WTC11 (cell line): ENCODE data around the gene DFFB. TPM values are rescaled to one million over a fixed set of nuclear protein-coding genes. Genes with fewer than 3 reads are reported as not detected.

Experiments
- ATAC-seq: fragments of 200-7000 bp; cut with Tn5 transposase; 2 replicates; pipeline ENCODE4 v1.10.0; 2021; ENCODE audit warnings: mild to moderate bottlenecking, moderate library complexity
- CTCF ChIA-PET: fragments of 300-600 bp; sonication (Branson Sonifier 250); formaldehyde crosslinking; loops from one replicate; lab custom pipeline; 2021; ENCODE audit warnings: antibody characterized with exemption; lab: Charles Lee
- POLR2A ChIA-PET: fragments of 350-600 bp; sonication (Branson Sonifier 250); formaldehyde crosslinking; loops from one replicate; lab custom pipeline; 2021; ENCODE audit warnings: antibody characterized with exemption; lab: Charles Lee
- DNase-seq: peaks from one replicate; pipeline ENCODE4 v3.0.0; 2021; ENCODE audit warnings: low spot score
- H3K27ac Mint-ChIP-seq: 2 replicates; pipeline ENCODE4 v1.8.0; 2021; ENCODE audit warnings: mixed read lengths
- H3K27me3 Mint-ChIP-seq: 2 replicates; pipeline ENCODE4 v1.8.0; 2021; ENCODE audit warnings: low read depth, mild to moderate bottlenecking, moderate library complexity, mixed read lengths
- H3K36me3 Mint-ChIP-seq: 2 replicates; pipeline ENCODE4 v1.8.0; 2021; ENCODE audit warnings: mixed read lengths
- H3K4me1 Mint-ChIP-seq: 2 replicates; pipeline ENCODE4 v1.8.0; 2022; ENCODE audit warnings: mixed read lengths
- H3K4me3 Mint-ChIP-seq: 2 replicates; pipeline ENCODE4 v1.8.0; 2021; ENCODE audit warnings: mild to moderate bottlenecking, moderate library complexity, mixed read lengths
- H3K9me3 Mint-ChIP-seq: 2 replicates; pipeline ENCODE4 v1.8.0; 2021; ENCODE audit warnings: mixed read lengths
- AR ChIP-seq: fragments of 250-450 bp; sonication (Bioruptor Pico); IDR thresholded peaks from 2 replicates; pipeline ENCODE4 v1.9.0; 2021; ENCODE audit warnings: mild to moderate bottlenecking
- CBFB ChIP-seq: sonication (generic); formaldehyde crosslinking; IDR thresholded peaks from 2 replicates; pipeline ENCODE4 v1.8.1; 2022; ENCODE audit warnings: mild to moderate bottlenecking, low read depth, missing genetic modification reagents
- CREB1 ChIP-seq: sonication (generic); formaldehyde crosslinking; IDR thresholded peaks from 2 replicates; pipeline ENCODE4 v1.8.0; 2023; ENCODE audit warnings: mild to moderate bottlenecking, missing genetic modification reagents
- GTF2I ChIP-seq: fragments of 250-450 bp; sonication (Bioruptor Pico); conservative IDR thresholded peaks from 2 replicates; pipeline ENCODE4 v1.4.0; 2021; ENCODE audit warnings: mild to moderate bottlenecking
- HMGXB4 ChIP-seq: sonication (generic); formaldehyde crosslinking; IDR thresholded peaks from 2 replicates; pipeline ENCODE4 v1.8.1; 2023; ENCODE audit warnings: mild to moderate bottlenecking, moderate library complexity, missing genetic modification reagents
- IRF2 ChIP-seq: sonication (generic); formaldehyde crosslinking; IDR thresholded peaks from 2 replicates; pipeline ENCODE4 v1.8.0; 2022; ENCODE audit warnings: low read depth, missing genetic modification reagents, borderline replicate concordance
- KAT7 ChIP-seq: sonication (generic); formaldehyde crosslinking; IDR thresholded peaks from 2 replicates; pipeline ENCODE4 v1.8.1; 2023; ENCODE audit warnings: missing genetic modification reagents, mild to moderate bottlenecking, borderline replicate concordance
- MYBL2 ChIP-seq: sonication (generic); formaldehyde crosslinking; IDR thresholded peaks from 2 replicates; pipeline ENCODE4 v1.8.1; 2023; ENCODE audit warnings: mild to moderate bottlenecking, moderate library complexity, missing genetic modification reagents
- PRDM15 ChIP-seq: sonication (generic); formaldehyde crosslinking; IDR thresholded peaks from 2 replicates; pipeline ENCODE4 v1.8.0; 2022; ENCODE audit warnings: missing genetic modification reagents
- PREB ChIP-seq: sonication (generic); formaldehyde crosslinking; IDR thresholded peaks from 2 replicates; pipeline ENCODE4 v1.8.1; 2022; ENCODE audit warnings: mild to moderate bottlenecking, missing genetic modification reagents, moderate library complexity, borderline replicate concordance
- SMAD3 ChIP-seq: sonication (generic); formaldehyde crosslinking; IDR thresholded peaks from 2 replicates; pipeline ENCODE4 v1.8.0; 2022; ENCODE audit warnings: missing genetic modification reagents, mild to moderate bottlenecking, borderline replicate concordance
- ZNF121 ChIP-seq: sonication (generic); formaldehyde crosslinking; IDR thresholded peaks from 2 replicates; pipeline ENCODE4 v1.8.0; 2023; ENCODE audit warnings: missing genetic modification reagents
- ZNF138 ChIP-seq: sonication (generic); formaldehyde crosslinking; conservative IDR thresholded peaks from 2 replicates; pipeline ENCODE4 v1.8.1; 2022; ENCODE audit warnings: mild to moderate bottlenecking, moderate library complexity, missing genetic modification reagents
- total RNA-seq: library from RNA; stranded (reverse); gene quantifications from 3 replicates; pipeline ENCODE4 v1.2.3, GENCODE V29; 2021

DFFB gene
- total RNA-seq, 1 experiment from 2014 or later = 9.2 TPM

- H3K4me1 Mint-ChIP-seq = no peaks in the 10 kb centered on the region
- peaks cover 23% of the 10 kb centered on the region for H3K36me3 Mint-ChIP-seq
- H3K27ac Mint-ChIP-seq = no peak overlapping the region
- POLR2A ChIA-PET = no interaction called here
- DNase-seq (no peak), ATAC-seq (no peak)
- TF ChIP-seq SMAD3 = no peak
- TF ChIP-seq PRDM15 (CRISPR knock-in tag) = 0 out of 2 replicates have a peak, but pooled peaks have one; percentile 28
- TF ChIP-seq PREB (CRISPR knock-in tag) = no peak
- no peak for TF ChIP-seq HMGXB4
- TF ChIP-seq CREB1 (CRISPR knock-in tag) = no peak
- CTCF ChIA-PET = no interaction called here
- no peak overlapping the region for H3K4me3 Mint-ChIP-seq
- H3K27me3 Mint-ChIP-seq = no peaks in the 10 kb centered on the region
- H3K9me3 Mint-ChIP-seq = peaks cover 11% of the 10 kb centered on the region
Observed at GRCh38 chr1:3865606-3866160, 8.4 kb downstream of the DFFB start.

GRCh38 chr1:3868464-3869006 is 11.3 kb downstream of the DFFB start:
- DNase-seq (no peak), ATAC-seq (no peak)
- H3K36me3 Mint-ChIP-seq = peaks cover 35% of the 10 kb centered on the region
- peaks cover 11% of the 10 kb centered on the region for H3K9me3 Mint-ChIP-seq
- ChIA-PET CTCF (no interaction called here), POLR2A (no interaction called here)
- no peak overlapping the region for H3K4me3 Mint-ChIP-seq
- no peaks in the 10 kb centered on the region for H3K4me1 Mint-ChIP-seq
- no peaks in the 10 kb centered on the region for H3K27me3 Mint-ChIP-seq
- TF ChIP-seq HMGXB4 = no peak
- TF ChIP-seq KAT7 (CRISPR knock-in tag) = no peak
- TF ChIP-seq ZNF121 (CRISPR knock-in tag) = no peak
- no peak for TF ChIP-seq IRF2 (CRISPR knock-in tag)
- no peak for TF ChIP-seq CBFB (CRISPR knock-in tag)
- no peak for TF ChIP-seq AR (CRISPR knock-in tag)
- no peak for TF ChIP-seq GTF2I
- no peak for TF ChIP-seq MYBL2 (CRISPR knock-in tag)
- no peak for TF ChIP-seq ZNF138 (CRISPR knock-in tag)
- H3K27ac Mint-ChIP-seq = no peak overlapping the region
